Suprapubic skin (tissue), 4 donors: ENCODE results near the gene IQCC. TPM values are rescaled to one million over a fixed set of nuclear protein-coding genes. Genes with fewer than 3 reads are reported as not detected.

Experiments
- DNase-seq, 2 donors: peaks; one replicate each; pipeline ENCODE4 v3.0.0-alpha.2; 2019; ENCODE audit warnings: low spot score in 2 of 2
- H3K27ac ChIP-seq: fragments of 200-600 bp; sonication (generic); one replicate; pipeline ENCODE4 v1.5.1; 2019
- H3K27me3 ChIP-seq: fragments of 200-600 bp; sonication (generic); one replicate; pipeline ENCODE4 v1.5.1; 2019
- H3K36me3 ChIP-seq: fragments of 200-600 bp; sonication (generic); one replicate; pipeline ENCODE4 v1.5.1; 2019
- H3K4me1 ChIP-seq: fragments of 200-600 bp; sonication (generic); one replicate; pipeline ENCODE4 v1.5.1; 2019
- H3K4me3 ChIP-seq: fragments of 200-600 bp; sonication (generic); one replicate; pipeline ENCODE4 v1.5.1; 2019; ENCODE audit warnings: mild to moderate bottlenecking
- H3K9me3 ChIP-seq: fragments of 200-600 bp; sonication (generic); one replicate; pipeline ENCODE4 v1.5.1; 2019
- EP300 ChIP-seq: sonication (generic); formaldehyde crosslinking; IDR thresholded peaks from one replicate; pipeline ENCODE4 v1.6.1; 2017; ENCODE audit warnings: antibody characterized with exemption
- POLR2A ChIP-seq, 2 donors: fragments of 450-650 bp; IDR thresholded peaks; one replicate each; pipeline ENCODE4 v1.6.1; 2017; ENCODE audit warnings: antibody characterized with exemption in 2 of 2, mild to moderate bottlenecking in 2 of 2, moderate library complexity in 2 of 2
- POLR2AphosphoS5 ChIP-seq, 3 donors: sonication (generic); formaldehyde crosslinking; IDR thresholded peaks; one replicate each; pipeline ENCODE4 v1.6.1; 2017; ENCODE audit warnings: antibody characterized with exemption in 3 of 3
- WGBS: methylation state at CpG from one replicate; pipeline ENCODE4 v1.1.5; 2018; 5-methylcytosine and 5-hydroxymethylcytosine counted together
- total RNA-seq, 4 donors: library from RNA; depleted of rRNA; stranded (reverse); fragments of >200 nt; gene quantifications; one replicate each; pipeline ENCODE4 v1.1.0, GENCODE V29; 2016
- TF ChIP-seq, protein P1 (sequence below), 2 donors: fragments of 200-600 bp in 1 of 2; fragments of 450-650 bp in 1 of 2; sonication (generic) in 1 of 2; IDR thresholded peaks; one replicate each; pipeline ENCODE4 v1.5.1; 2016 to 2019; ENCODE audit warnings: antibody characterized with exemption in 2 of 2, mild to moderate bottlenecking in 1 of 2, moderate library complexity in 1 of 2

IQCC gene
- total RNA-seq, 4 donors from 2014 or later = 1.7 to 4.4 (median 3.7) TPM

- DNase-seq = no peak
- H3K27ac ChIP-seq = no peak overlapping the region
- H3K36me3 ChIP-seq = peaks cover 37% of the 10 kb centered on the region
- no peaks in the 10 kb centered on the region for H3K9me3 ChIP-seq
- no peak overlapping the region for H3K4me3 ChIP-seq
- peaks cover 37% of the 10 kb centered on the region for H3K4me1 ChIP-seq
- TF ChIP-seq POLR2AphosphoS5 (IDR thresholded peaks at IDR 0.05) = no peak
- TF ChIP-seq, protein P1, sequence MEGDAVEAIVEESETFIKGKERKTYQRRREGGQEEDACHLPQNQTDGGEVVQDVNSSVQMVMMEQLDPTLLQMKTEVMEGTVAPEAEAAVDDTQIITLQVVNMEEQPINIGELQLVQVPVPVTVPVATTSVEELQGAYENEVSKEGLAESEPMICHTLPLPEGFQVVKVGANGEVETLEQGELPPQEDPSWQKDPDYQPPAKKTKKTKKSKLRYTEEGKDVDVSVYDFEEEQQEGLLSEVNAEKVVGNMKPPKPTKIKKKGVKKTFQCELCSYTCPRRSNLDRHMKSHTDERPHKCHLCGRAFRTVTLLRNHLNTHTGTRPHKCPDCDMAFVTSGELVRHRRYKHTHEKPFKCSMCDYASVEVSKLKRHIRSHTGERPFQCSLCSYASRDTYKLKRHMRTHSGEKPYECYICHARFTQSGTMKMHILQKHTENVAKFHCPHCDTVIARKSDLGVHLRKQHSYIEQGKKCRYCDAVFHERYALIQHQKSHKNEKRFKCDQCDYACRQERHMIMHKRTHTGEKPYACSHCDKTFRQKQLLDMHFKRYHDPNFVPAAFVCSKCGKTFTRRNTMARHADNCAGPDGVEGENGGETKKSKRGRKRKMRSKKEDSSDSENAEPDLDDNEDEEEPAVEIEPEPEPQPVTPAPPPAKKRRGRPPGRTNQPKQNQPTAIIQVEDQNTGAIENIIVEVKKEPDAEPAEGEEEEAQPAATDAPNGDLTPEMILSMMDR (IDR thresholded peaks at IDR 0.05) = no peak
- TF ChIP-seq POLR2A (IDR thresholded peaks at IDR 0.05) = no peak
- no peak for TF ChIP-seq EP300
- WGBS = 45% methylated on average over 4 of the region's 4 CpGs
- no peaks in the 10 kb centered on the region for H3K27me3 ChIP-seq
These were observed 6.3 kb upstream of the IQCC start for GRCh38 chr1:32199043-32199716.

GRCh38 chr1:32199717-32200072, 5.8 kb upstream of the IQCC start:
- no peak for DNase-seq
- Histone ChIP-seq H3K36me3 (peaks cover 32% of the 10 kb centered on the region), H3K27ac (peak overlapping the region; percentile 71), H3K4me3 (peak overlapping the region; percentile 57), H3K4me1 (peaks cover 38% of the 10 kb centered on the region), H3K27me3 (no peaks in the 10 kb centered on the region), H3K9me3 (no peaks in the 10 kb centered on the region)
- 10% methylated on average over 2 of the region's 6 CpGs for WGBS
- TF ChIP-seq POLR2A (IDR thresholded peaks at IDR 0.05) (no peak), POLR2AphosphoS5 (IDR thresholded peaks at IDR 0.05) (no peak), EP300 (no peak)
- TF ChIP-seq, protein P1 (IDR thresholded peaks at IDR 0.05) = no peak

GRCh38 chr1:32200226-32201010, 5.1 kb upstream of the IQCC start, which contains the start of gene CCDC28B:
Gene CCDC28B (plus strand): TSS chr1:32200595. CDS start chr1:32201936, 1,341 bp downstream.
- H3K4me3 ChIP-seq = peak within 1 kb of the TSS; percentile 57
- peaks cover 44% of the 10 kb centered on the region for H3K4me1 ChIP-seq
- DNase-seq = peak; percentile 81 to 87
- no peaks in the 10 kb centered on the region for H3K27me3 ChIP-seq
- H3K9me3 ChIP-seq = no peaks in the 10 kb centered on the region
- H3K27ac ChIP-seq = peak within 1 kb of the TSS; percentile 71
- 2% methylated on average over 21 of the region's 34 CpGs for WGBS
- TF ChIP-seq POLR2AphosphoS5 (IDR thresholded peaks at IDR 0.05) (peak in 1 of 3 donors; percentile 27), POLR2A (IDR thresholded peaks at IDR 0.05) (peak in 1 of 2 donors; percentile 38), EP300 (no peak)
- TF ChIP-seq, protein P1 (IDR thresholded peaks at IDR 0.05) = no peak
- H3K36me3 ChIP-seq = peaks cover 25% of the 10 kb centered on the region

DNA sequence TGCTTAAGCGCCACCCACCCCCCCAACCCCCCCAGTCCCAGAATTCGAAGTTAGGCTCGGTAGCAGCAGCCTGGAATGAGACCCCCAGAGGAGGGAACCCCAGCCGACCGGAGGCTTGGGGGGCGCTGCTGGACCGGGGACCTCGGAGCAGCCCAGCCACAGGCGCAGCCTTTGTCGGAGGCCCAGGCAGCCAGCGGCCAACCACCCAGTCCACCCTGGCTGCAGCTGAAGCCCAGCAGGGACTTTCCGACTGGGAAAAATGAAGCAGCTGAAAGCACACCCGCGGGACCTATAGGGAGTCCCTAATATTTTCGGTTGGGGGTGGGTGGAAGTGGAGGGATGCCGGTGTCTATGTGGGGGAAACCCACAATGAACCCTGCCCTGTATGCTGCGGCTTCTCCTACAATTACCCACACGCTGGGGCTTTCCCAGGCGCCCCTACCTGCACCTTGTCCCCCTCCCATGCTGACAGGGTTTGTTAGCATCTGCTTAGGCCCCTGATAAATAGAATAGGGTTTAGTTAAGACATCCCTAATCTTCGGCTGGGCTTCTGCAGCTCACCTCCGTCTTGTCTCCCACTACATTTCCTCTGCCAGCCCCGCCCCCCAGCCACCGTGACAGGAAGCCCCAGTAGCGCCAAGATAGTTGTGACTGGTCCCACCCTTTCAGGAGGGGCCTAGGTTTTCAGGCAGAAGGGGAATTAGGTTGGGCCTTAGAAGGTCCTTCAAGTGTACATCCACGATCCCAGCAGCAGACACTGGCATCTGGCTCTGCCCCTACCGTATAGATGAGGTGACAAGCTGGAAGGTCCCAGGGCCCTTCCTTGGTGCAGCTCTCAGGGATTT, 4.2 kb upstream of the IQCC start:
- Histone ChIP-seq H3K9me3 (no peaks in the 10 kb centered on the region), H3K36me3 (peaks cover 17% of the 10 kb centered on the region), H3K4me3 (peak overlapping the region; percentile 57), H3K4me1 (peaks cover 46% of the 10 kb centered on the region), H3K27ac (peak overlapping the region; percentile 71), H3K27me3 (no peaks in the 10 kb centered on the region)
- DNase-seq = peak; percentile 85 to 87
- TF ChIP-seq EP300 (no peak), POLR2AphosphoS5 (IDR thresholded peaks at IDR 0.05) (no peak), POLR2A (IDR thresholded peaks at IDR 0.05) (no peak)
- TF ChIP-seq, protein P1 (IDR thresholded peaks at IDR 0.05) = no peak
- 8% methylated on average over 14 of the region's 26 CpGs for WGBS
